ENCODE data around the gene TTC33.
"Not testable (repeated sequence)": the region's sequence is repeated elsewhere in the genome, so short reads cannot be mapped to it uniquely, and the experiment has no call there.

The TTC33 gene

DNA sequence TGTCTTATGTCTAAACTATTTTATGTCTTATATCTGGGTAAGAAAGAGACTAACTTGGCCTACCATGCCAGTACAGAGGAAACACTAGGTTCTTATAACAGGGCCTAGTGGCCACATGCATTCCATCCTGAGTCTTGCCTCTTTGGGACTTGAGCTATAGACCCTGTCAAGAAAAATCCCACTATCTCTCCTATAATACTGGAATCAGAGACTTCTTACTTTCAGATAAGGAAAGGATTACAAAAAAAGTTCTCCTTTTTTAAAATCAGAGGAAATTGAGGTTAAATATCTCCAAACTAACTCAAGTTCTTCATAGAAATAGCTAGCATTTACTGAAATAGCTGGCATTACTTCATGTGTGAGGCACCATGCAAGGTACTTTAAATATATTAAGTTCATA is 41.8 kb downstream of the TTC33 start:
- H3K27ac ChIP-seq = no peak overlapping the region
- TF ChIP-seq ZFX (IDR thresholded peaks at IDR 0.05) = no peak

DNA sequence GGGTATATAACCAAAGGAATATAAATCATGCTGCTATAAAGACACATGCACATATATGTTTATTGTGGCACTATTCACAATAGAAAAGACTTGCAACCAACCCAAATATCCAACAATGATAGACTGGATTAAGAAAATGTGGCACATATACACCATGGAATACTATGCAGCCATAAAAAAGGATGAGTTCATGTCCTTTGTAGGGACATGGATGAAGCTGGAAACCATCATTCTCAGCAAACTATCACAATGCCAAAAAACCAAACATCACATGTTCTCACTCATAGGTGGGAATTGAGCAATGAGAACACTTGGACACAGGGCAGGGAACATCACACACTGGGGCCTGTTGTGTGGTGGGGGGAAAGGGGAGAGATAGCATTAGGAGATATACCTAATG is 45.2 kb downstream of the TTC33 start:
- H3K27ac ChIP-seq = not testable (repeated sequence)

DNA sequence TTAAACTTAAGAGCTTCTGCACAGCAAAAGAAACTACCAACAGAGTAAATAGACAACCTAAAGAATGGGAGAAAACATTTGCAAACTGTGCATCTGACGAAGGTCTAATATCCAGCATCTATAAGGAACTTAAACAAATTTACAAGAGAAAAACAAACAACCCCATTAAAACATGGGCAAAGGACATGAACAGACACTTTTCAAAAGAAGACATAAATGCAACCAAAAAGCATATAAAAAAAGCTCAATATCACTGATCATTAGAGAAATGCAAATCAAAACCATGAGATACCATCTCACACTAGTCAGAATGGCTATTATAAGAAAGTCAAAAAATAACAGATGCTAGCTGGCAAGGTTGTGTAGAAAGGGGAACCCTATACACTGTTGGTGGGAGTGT is 50.3 kb downstream of the TTC33 start:
- not testable (repeated sequence) for H3K27ac ChIP-seq

DNA sequence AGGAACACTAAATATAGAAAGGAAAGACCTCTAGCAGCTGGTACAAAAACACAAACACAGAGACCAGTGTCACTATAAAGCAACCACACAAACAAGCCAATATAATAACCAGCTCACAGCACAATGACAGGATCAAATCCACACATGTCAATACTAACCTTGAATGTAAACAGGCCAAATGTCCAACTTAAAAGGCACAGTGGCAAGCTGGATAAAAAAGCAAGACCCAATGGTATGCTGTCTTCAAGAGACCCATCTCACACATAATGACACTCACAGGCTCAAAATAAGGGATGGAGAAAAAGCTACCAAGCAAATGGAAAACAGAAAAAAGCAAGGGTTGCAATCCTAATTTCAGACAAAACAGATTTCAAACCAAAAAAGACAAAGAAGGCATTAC is 53.7 kb downstream of the TTC33 start:
- not testable (repeated sequence) for H3K27ac ChIP-seq

DNA sequence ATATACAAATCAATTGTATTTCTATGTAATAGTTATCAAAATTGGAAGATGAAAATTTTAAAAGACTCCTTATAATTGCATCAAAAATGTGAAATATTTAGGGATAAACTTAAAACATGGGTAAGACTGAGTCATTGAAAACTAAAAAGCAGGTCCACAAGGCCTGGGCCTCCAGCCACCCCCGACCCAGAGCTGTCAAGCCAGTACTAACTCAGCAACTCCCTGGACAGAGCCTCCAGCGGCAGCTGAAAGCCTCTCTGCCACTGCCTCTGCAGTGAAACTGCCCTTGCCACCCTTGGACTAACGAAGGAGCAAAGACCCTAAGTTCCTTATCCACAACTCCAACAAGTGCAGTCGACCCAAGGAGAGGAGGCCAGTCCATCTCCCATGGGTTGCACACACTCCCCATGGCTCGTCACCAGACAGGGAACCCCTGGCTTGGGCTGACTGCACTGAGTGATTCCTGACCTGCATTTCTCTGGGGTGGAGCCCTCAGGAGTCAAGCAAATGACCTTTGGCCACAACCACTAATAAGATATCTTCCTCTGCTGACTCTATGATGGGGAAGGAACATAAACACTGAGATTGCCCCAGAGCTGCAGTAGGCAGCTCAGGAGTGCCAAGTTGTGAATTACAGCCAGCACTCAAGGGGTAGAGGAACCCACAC is 55.5 kb downstream of the TTC33 start:
- no peak for TF ChIP-seq ZFX (IDR thresholded peaks at IDR 0.05)
- TF ChIP-seq, protein P1, sequence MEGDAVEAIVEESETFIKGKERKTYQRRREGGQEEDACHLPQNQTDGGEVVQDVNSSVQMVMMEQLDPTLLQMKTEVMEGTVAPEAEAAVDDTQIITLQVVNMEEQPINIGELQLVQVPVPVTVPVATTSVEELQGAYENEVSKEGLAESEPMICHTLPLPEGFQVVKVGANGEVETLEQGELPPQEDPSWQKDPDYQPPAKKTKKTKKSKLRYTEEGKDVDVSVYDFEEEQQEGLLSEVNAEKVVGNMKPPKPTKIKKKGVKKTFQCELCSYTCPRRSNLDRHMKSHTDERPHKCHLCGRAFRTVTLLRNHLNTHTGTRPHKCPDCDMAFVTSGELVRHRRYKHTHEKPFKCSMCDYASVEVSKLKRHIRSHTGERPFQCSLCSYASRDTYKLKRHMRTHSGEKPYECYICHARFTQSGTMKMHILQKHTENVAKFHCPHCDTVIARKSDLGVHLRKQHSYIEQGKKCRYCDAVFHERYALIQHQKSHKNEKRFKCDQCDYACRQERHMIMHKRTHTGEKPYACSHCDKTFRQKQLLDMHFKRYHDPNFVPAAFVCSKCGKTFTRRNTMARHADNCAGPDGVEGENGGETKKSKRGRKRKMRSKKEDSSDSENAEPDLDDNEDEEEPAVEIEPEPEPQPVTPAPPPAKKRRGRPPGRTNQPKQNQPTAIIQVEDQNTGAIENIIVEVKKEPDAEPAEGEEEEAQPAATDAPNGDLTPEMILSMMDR (conservative IDR thresholded peaks at IDR 0.05) = no peak
- H3K27ac ChIP-seq = no peak overlapping the region

DNA sequence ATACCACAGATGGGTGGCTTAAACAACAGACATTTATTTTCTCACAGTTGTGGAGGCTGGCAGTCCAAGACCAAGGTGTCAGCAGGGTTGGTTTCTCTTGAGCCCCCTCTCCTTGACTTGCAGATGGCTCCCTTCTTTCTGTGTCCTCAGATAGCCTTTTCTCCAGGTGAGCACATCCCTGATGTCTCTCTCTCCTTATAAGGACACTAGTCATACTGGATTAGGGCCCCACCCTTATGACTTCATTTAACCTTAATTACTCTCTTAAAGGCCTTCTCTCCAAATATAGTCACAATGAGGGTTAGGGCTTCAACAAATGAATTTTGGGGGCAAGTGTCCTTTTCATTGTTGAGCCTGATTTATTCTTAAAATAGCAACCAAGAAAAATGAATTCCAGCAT is 61.3 kb downstream of the TTC33 start:
- no peak overlapping the region for H3K27ac ChIP-seq
- TF ChIP-seq ZFX (IDR thresholded peaks at IDR 0.05) = no peak
- TF ChIP-seq, protein P1 (conservative IDR thresholded peaks at IDR 0.05) = no peak

DNA sequence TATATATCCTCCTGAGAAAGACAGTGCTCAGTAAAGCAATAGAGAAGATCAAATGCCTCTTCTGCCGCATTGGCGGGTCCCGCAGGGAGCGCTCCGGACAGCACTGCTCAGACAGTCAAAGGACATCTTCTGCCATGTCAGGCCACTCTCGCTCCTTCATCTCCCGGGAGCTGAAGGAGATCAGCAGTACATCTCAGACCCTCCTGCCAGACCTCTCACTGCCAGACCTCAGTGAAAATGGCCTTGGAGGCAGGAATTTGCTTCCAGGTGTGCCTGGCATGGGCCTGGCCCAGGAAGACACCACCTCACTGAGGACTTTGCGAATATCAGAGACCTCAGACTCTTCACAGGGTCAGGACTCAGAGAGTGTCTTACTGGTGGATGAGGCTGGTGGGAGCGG is 63.9 kb downstream of the TTC33 start:
- TF ChIP-seq ZFX (IDR thresholded peaks at IDR 0.05) = no peak
- TF ChIP-seq, protein P1 (conservative IDR thresholded peaks at IDR 0.05) = no peak
- no peak overlapping the region for H3K27ac ChIP-seq

DNA sequence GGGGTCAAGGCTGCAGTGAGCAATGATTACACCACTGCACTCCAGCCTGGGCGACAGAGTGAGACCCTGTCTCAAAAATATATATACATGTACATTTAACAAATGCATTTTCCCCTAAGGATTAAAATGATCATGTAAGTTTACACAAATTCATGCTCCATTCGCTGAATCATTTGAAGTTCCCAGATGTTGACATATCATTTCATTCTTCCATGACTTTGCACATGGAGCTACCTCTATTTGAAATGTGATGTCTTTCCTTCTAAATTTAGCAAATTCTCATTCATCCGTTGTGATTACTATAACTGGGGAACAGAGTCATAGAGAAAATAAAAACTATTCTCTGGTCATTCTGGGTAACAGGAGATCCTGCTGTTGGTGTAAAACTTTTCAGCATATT is 65.5 kb downstream of the TTC33 start:
- H3K27ac ChIP-seq = no peak overlapping the region
- TF ChIP-seq, protein P1 (conservative IDR thresholded peaks at IDR 0.05) = no peak
- no peak for TF ChIP-seq ZFX (IDR thresholded peaks at IDR 0.05)

DNA sequence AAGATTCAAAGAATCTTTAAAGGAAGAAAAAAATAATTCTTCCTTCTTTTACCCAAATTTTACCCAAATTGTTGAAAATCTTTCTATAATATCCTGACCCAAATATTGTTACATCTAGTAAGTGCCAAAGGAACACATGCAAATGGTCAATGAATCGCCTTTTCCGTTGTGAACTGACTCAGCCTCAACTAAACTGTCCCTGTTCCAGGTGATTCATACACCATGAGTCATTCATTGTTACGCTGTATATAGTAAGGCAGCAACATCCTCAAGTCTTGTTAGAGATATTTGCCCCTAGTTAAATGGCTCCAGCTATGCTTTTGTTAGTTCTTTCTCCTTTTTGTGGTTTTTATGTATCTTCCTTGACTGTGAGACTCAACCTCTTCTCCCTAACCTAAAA is 66.3 kb downstream of the TTC33 start:
- H3K27ac ChIP-seq = no peak overlapping the region
- TF ChIP-seq, protein P1 (conservative IDR thresholded peaks at IDR 0.05) = no peak
- no peak for TF ChIP-seq ZFX (IDR thresholded peaks at IDR 0.05)

DNA sequence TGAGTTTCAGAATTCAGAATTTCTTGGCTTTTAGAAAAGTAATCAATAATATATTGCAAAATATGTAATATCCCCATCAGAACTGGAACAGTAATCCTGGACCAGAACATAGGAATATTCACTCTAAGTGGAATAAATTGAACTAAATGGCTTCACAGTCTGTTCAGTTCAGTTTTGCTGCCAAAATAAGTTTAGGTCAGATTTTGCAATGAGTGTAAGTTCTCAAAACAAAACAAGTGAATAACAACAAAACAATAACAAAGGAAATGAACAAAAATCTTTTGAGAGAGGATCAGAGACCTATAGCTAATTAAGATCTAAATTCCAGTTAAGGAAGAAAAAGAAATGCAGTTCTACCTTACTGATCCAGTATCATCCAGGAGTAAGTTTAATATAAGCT is 66.8 kb downstream of the TTC33 start:
- TF ChIP-seq, protein P1 (conservative IDR thresholded peaks at IDR 0.05) = no peak
- TF ChIP-seq ZFX (IDR thresholded peaks at IDR 0.05) = no peak
- H3K27ac ChIP-seq = no peak overlapping the region

Measured in C4-2B (cell line).